HUES64 (cell line): ENCODE results near the gene HSPG2.

Experiments
- H3K27ac ChIP-seq: 2 replicates; pipeline ENCODE4 v1.7.0; 2013; ENCODE audit warnings: low read depth, low read length, inconsistent platforms
- H3K27me3 ChIP-seq: 2 replicates; pipeline ENCODE4 v1.6.1; 2013; ENCODE audit warnings: mild to moderate bottlenecking, low read length; ENCODE audit not compliant: insufficient read depth
- H3K36me3 ChIP-seq: 2 replicates; pipeline ENCODE4 v1.6.1; 2013; ENCODE audit warnings: mild to moderate bottlenecking, low read length; ENCODE audit not compliant: insufficient read depth
- H3K4me1 ChIP-seq: 2 replicates; pipeline ENCODE4 v1.6.1; 2013; ENCODE audit warnings: mild to moderate bottlenecking, low read length, moderate library complexity; ENCODE audit not compliant: insufficient read depth
- H3K4me3 ChIP-seq: 2 replicates; pipeline ENCODE4 v1.5.1; 2013; ENCODE audit warnings: mild to moderate bottlenecking, low read length, moderate library complexity
- H3K9ac ChIP-seq: 2 replicates; pipeline ENCODE4 v1.6.1; 2013; ENCODE audit warnings: mild to moderate bottlenecking, low read depth, low read length
- H3K9me3 ChIP-seq: 2 replicates; pipeline ENCODE4 v1.6.1; 2013; ENCODE audit warnings: low read depth, low read length; ENCODE audit not compliant: insufficient read depth
- WGBS: fragments of 150-250, 120-280 bp; methylation state at CpG from one replicate; pipeline ENCODE4 v1.1.7; 2013; ENCODE audit warnings: missing lambda C conversion rate; 5-methylcytosine and 5-hydroxymethylcytosine counted together

Gene HSPG2

DNA sequence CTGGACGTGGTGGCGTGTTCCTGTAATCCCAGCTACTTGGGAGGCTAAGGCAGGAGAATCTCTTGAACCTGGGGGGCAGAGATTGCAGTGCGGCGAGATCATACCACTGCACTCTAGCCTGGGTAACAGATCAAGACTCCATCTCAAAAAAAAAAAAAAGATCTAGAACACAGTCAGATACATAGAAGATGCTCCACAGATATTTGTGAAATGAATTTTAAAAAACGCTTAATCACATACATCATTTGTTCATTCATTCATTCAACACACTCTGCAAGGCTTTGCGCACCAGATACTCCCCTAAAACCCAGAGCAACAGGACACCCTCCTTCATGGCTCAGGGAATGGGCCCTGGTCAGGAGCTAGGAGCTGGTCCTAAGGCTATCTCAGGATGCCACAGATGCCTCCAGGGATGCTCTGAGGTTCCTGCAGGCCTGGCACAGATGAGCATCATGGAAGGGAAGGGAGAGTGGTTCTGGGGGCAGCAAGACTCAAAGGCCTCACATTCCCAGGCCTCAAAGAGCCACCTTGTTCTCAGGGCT, 6.4 kb downstream of the HSPG2 start:
- Histone ChIP-seq H3K9me3 (no peaks in the 10 kb centered on the region), H3K27me3 (no peaks in the 10 kb centered on the region), H3K36me3 (no peaks in the 10 kb centered on the region), H3K4me1 (peaks cover 29% of the 10 kb centered on the region; the same call in 1 of the 2 replicates), H3K27ac (no peak overlapping the region), H3K9ac (no peak overlapping the region), H3K4me3 (no peak overlapping the region)
- WGBS: 96% methylated on average over 6 of the region's 6 CpGs

DNA sequence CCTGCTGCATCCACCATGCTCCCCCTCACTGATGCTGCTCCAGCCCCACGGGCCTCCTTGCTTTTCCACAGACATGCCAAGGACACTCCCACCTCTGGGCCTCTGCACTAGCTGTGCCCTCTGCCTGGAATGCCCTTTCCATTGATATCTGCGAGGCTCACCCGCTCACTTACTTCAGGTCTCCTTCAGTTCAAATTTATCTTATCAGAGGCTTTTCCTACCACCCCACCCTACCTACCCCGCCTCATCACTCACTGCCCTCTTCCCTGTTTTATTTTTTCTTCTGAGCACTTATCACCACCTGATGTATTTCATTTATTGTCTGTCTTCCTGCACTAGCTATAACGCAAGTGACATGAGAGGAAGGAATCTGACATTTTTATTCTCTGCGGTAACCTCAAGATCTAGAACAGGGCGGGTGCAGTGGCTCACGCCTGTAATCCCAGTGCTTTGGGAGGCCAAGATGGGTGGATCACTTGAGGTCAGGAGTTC, 7.0 kb downstream of the HSPG2 start:
- no peaks in the 10 kb centered on the region for H3K9me3 ChIP-seq
- no peaks in the 10 kb centered on the region for H3K27me3 ChIP-seq
- no peak overlapping the region for H3K4me3 ChIP-seq
- H3K36me3 ChIP-seq: no peaks in the 10 kb centered on the region
- WGBS: 92% methylated on average over 8 of the region's 8 CpGs
- no peak overlapping the region for H3K27ac ChIP-seq
- peaks cover 29% of the 10 kb centered on the region; the same call in 1 of the 2 replicates for H3K4me1 ChIP-seq
- H3K9ac ChIP-seq: no peak overlapping the region

DNA sequence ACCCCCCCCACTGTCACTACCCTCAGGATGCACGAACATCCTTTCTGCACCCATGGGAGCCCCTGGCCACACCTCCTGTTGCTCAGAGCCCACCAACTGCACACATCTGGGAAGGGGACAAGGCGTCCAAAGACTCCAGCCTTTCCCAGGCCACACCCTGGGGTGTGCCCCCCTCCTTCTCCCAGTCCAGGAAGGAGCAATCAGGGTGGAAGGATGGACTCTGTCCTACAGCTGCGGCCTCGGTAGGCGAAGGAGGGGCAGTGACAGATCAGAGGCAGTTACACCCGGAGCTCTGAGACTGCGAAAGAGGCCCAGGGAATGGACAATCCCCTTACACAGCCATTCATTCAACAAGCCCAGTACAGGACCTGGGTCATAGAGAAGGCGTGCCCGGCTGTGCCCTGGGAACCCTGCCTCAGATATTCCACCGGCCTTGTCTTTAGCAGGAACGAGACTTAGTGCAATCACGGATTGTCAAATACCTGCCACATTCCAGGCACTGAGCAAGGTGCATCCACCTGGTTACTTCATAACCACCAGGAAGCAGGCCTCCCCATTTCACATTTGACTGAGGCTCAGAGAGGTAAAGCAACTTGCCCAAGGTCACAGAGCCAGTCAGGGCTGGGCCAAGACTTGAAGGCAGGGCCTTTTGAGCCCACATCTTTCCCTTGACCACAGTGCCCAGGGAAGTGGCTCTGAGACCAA, 9.4 kb downstream of the HSPG2 start:
- Histone ChIP-seq H3K9ac (no peak overlapping the region), H3K36me3 (no peaks in the 10 kb centered on the region), H3K4me1 (peaks cover 22% of the 10 kb centered on the region; the same call in 1 of the 2 replicates), H3K4me3 (no peak overlapping the region), H3K27ac (no peak overlapping the region), H3K27me3 (no peaks in the 10 kb centered on the region), H3K9me3 (no peaks in the 10 kb centered on the region)
- 86% methylated on average over 12 of the region's 12 CpGs for WGBS

DNA sequence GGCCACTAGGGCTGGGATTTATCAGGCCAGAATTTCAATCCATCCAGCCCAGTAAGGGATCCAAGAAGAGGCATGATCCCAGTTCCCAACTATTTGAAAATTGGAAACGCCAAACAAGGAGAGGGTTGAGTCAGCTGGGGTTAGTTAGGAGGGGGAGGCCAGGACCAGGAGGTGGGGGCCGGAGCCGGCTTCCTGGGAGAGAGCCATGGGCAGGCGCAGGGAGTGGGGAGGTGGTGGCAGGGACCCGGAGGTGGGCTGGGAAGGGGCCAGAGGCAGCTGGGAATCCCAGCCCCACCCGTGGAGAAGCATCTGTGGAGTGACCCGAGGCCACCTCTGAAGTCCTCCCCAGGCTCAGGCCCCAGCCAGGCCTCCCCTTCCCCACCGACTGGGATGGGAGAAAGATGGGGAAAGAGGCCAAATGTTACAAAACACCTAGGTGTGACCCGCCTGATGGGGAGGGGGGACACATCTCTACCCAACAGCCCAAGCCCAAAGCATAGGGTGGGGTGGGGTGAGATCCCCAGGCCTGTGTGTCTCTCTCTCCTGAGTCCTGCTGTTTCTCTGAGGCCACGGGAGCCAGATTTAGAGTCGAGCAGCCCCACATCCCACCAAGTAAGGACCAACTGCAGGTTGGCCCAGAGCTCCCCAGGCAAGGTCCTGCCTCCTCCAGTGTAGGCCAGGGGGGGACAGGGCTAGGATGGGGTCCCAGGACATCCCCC, 10.1 kb downstream of the HSPG2 start:
- H3K4me3 ChIP-seq: no peak overlapping the region
- peaks cover 21% of the 10 kb centered on the region for H3K4me1 ChIP-seq
- no peak overlapping the region for H3K27ac ChIP-seq
- H3K9ac ChIP-seq: no peak overlapping the region
- no peaks in the 10 kb centered on the region for H3K9me3 ChIP-seq
- H3K36me3 ChIP-seq: no peaks in the 10 kb centered on the region
- H3K27me3 ChIP-seq: no peaks in the 10 kb centered on the region
- 85% methylated on average over 10 of the region's 11 CpGs for WGBS

DNA sequence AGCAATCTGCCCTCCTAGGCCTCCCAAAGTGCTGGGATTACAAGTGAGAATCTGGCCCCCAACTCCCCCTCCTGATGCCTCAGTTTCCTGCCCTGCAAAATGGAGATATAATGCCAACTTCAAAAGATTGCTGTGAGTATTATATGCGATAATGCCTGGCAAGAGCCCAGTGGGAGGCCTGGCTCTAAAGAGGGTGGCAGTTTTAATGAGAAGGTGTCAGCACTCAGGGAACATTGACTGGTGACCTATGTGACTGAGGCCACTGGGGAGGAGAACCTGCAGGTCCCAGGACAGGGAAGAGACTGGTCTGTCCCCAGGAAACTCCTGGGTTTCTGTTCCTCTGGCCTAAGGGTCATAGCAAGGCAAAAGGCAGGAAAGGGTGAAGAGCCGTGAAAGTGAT, 11.0 kb downstream of the HSPG2 start:
- peaks cover 19% of the 10 kb centered on the region for H3K4me1 ChIP-seq
- H3K36me3 ChIP-seq: no peaks in the 10 kb centered on the region
- no peak overlapping the region for H3K27ac ChIP-seq
- no peaks in the 10 kb centered on the region for H3K27me3 ChIP-seq
- no peak overlapping the region for H3K9ac ChIP-seq
- H3K4me3 ChIP-seq: no peak overlapping the region
- 97% methylated on average over 2 of the region's 2 CpGs for WGBS
- H3K9me3 ChIP-seq: no peaks in the 10 kb centered on the region

DNA sequence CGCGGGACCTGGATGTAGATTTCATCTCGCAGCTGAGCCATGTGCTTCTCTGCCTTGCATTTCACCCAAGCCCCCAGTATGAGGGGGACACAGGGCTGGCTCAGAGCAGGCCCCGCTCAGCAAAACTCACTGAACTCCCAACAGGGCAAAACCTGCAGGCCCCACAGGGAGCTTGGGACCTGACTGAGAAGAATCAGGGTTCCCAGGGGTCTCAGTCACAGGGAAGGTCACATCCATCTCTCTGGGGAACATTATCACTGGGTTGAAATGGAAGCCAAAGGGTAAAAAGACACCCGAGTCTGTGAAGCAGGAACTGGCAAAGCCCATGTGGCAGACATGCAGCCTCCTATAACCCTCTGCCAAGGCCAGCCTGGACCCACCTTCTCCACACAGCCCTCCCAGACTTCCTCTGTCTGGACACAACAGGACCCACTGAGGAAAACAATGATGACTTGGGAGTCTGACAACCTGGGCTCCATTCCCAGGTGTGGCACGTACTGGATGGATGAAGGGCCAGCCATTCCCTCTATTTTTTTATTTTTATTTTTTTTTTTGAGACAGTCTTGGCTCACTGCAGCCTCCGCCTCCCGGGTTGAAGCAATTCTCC, 11.7 kb downstream of the HSPG2 start:
- 92% methylated on average over 8 of the region's 8 CpGs for WGBS
- no peak overlapping the region for H3K4me3 ChIP-seq
- no peak overlapping the region for H3K27ac ChIP-seq
- H3K9ac ChIP-seq: no peak overlapping the region
- H3K9me3 ChIP-seq: no peaks in the 10 kb centered on the region
- no peaks in the 10 kb centered on the region for H3K36me3 ChIP-seq
- no peaks in the 10 kb centered on the region for H3K27me3 ChIP-seq
- H3K4me1 ChIP-seq: peaks cover 19% of the 10 kb centered on the region

DNA sequence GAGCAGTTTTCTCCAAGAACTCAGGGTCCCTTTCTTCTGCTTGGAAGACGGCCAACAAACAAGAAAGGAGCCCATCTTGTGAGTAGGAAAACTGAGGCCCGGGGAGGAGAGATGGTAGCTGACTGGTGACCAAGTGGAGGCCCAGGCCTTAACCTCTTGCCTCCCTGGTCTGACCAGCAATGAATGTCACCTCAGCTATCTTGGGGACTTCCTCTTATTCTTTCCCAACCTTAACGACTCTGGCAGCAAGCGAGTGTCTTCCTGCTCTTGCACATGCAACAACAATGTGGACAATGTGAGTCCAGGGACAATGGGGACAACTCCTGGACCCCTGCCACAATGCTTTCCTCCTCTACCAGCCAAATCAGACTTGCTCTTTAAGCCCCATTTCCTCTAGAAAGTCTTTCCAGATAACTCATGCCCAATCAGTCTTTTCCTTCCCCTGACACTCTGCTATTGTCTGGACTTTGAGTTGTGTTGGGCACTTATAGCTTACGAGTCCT, 12.6 kb downstream of the HSPG2 start:
- no peaks in the 10 kb centered on the region for H3K27me3 ChIP-seq
- no peak overlapping the region for H3K4me3 ChIP-seq
- H3K9me3 ChIP-seq: no peaks in the 10 kb centered on the region
- 83% methylated on average over 5 of the region's 5 CpGs for WGBS
- no peak overlapping the region for H3K27ac ChIP-seq
- peaks cover 19% of the 10 kb centered on the region for H3K4me1 ChIP-seq
- H3K36me3 ChIP-seq: no peaks in the 10 kb centered on the region
- H3K9ac ChIP-seq: no peak overlapping the region

DNA sequence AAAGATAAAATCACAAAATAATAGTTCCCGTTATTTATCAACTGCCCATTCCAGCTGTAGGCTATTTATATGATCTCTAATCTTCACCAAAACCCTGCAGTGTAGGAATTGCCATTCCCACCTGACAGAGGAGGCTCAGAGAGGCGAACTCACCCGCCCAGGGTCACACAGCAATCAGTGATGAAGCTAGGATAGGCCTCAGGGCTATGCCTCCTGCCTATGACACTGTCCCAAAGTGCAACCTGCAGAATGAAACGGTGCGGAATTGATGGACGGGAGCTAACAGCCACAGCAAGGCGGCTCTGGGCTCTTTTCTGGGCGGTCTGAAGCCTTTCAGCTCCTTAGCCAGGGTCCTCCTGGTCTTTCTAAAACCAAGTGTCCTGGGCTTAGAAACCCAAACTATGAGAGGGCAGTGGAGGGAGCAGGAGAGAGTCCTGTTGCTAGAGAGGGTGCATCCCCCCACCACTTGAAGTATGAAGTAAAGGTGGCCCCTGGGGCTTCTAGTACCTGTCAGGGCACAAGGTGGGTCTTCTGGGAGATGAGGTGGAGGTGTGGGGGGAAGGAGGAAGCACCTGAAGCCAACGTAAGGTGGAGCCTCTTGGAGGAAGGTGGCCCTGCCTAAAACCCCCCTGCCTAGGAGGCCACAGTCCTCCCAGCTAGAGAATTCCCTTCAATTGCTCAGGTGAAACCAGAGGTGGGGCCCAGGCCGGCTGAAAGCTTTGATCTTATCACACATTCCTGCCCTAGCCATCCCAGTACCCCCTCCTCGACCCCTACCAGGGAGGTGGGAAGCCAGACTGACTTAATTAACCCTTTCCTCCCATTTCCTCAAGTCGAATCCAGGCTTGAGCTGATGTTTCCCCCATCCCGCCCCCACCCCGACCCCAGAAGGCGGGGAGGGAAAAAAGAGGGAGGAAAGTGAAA, 14.8 kb downstream of the HSPG2 start:
- no peak overlapping the region for H3K4me3 ChIP-seq
- H3K4me1 ChIP-seq: peaks cover 19% of the 10 kb centered on the region
- H3K27ac ChIP-seq: peak overlapping the region; percentile 37; the same call in 1 of the 2 replicates
- H3K9ac ChIP-seq: no peak overlapping the region
- H3K27me3 ChIP-seq: no peaks in the 10 kb centered on the region
- H3K9me3 ChIP-seq: no peaks in the 10 kb centered on the region
- no peaks in the 10 kb centered on the region for H3K36me3 ChIP-seq
- WGBS: 47% methylated on average over 12 of the region's 15 CpGs

DNA sequence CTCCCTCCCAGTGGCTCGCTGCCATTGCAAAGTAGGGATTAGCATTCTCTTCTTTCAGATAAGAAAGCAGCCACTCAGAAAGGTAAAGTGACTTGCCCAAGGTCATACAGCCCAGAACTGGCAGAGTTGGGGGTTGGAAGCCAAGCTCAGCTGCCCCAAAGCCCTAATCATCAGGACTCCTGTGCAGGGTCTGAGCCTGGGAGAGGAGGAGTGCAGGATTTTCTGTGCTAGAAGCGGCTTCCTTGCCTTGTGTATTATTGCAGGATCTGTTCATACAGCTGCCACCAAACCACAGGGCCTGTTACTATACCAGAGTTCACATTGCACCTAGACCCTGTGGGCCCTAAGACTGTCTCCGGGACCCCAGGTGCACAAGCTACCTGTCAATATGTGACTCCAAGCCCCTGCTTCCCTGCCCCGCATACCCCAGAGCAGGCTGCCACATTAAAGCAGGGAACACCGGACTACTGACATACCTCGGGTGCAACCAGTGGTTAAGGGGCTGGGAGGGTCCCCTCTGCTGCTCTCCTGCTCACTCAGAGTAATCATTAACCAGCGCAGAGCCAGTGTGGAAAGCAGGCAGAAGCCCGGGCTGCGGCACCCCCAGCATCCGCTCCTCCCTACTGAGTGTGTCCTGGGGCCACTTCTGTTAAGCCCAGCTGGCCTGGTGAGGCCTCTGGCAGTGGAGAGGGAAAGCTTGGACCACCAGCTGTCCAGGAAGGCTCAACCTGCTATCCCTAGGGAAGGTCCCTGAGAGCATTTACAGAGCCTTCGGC, 15.8 kb downstream of the HSPG2 start:
- peaks cover 19% of the 10 kb centered on the region for H3K4me1 ChIP-seq

DNA sequence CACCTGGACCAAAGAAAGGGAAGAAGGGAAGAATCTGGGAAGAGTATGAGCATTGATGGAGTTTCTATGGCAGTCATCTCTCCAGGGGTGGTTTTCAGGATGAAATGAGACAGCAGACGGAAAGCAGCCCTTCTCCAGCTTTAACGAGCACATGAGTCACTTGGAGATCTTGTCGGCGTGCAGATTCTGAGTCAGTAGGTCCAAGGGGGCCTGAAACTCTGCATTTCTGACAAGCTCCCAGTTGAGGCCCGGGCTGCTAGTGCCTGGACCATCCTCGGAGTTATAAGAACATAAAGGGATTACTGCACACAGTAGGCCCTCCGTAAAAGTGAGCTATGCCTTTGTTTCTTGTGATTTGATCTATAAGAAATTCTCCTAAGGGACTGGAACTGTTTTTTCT, 17.6 kb downstream of the HSPG2 start:
- peaks cover 19% of the 10 kb centered on the region for H3K4me1 ChIP-seq
- no peak overlapping the region for H3K9ac ChIP-seq
- H3K9me3 ChIP-seq: no peaks in the 10 kb centered on the region
- whole genome bisulfite sequencing: 91% methylated on average over 7 of the region's 7 CpGs
- no peaks in the 10 kb centered on the region for H3K36me3 ChIP-seq
- no peak overlapping the region for H3K4me3 ChIP-seq
- H3K27ac ChIP-seq: no peak overlapping the region
- H3K27me3 ChIP-seq: no peaks in the 10 kb centered on the region

More for the DNA sequence above, 15.8 kb downstream of the HSPG2 start:
- H3K4me3 ChIP-seq: no peak overlapping the region
- H3K9ac ChIP-seq: no peak overlapping the region
- 78% methylated on average over 10 of the region's 11 CpGs for WGBS
- H3K27me3 ChIP-seq: no peaks in the 10 kb centered on the region
- no peaks in the 10 kb centered on the region for H3K9me3 ChIP-seq
- no peaks in the 10 kb centered on the region for H3K36me3 ChIP-seq
- no peak overlapping the region for H3K27ac ChIP-seq
